LHCN-M2 (cell line): Measurements from ENCODE around the gene SDR42E2. TPM values are rescaled to one million over a fixed set of nuclear protein-coding genes. Genes with fewer than 3 reads are reported as not detected.
A peak's percentile ranks its signal among the peaks of the same experiment; 100 is the strongest.
"Not testable (repeated sequence)": the region's sequence is repeated elsewhere in the genome, so short reads cannot be mapped to it uniquely, and the experiment has no call there.

Experiments
- DNase-seq: peaks from one replicate; pipeline ENCODE4 v3.0.0-alpha.2; 2012; ENCODE audit warnings: low read depth
- total RNA-seq: library from RNA; depleted of rRNA; stranded (reverse); fragments of >200 nt; gene quantifications from 2 replicates; pipeline ENCODE4 v1.2.3, GENCODE V29; 2014

SDR42E2 gene
- total RNA-seq, 1 experiment from 2014 or later = not detected

DNA sequence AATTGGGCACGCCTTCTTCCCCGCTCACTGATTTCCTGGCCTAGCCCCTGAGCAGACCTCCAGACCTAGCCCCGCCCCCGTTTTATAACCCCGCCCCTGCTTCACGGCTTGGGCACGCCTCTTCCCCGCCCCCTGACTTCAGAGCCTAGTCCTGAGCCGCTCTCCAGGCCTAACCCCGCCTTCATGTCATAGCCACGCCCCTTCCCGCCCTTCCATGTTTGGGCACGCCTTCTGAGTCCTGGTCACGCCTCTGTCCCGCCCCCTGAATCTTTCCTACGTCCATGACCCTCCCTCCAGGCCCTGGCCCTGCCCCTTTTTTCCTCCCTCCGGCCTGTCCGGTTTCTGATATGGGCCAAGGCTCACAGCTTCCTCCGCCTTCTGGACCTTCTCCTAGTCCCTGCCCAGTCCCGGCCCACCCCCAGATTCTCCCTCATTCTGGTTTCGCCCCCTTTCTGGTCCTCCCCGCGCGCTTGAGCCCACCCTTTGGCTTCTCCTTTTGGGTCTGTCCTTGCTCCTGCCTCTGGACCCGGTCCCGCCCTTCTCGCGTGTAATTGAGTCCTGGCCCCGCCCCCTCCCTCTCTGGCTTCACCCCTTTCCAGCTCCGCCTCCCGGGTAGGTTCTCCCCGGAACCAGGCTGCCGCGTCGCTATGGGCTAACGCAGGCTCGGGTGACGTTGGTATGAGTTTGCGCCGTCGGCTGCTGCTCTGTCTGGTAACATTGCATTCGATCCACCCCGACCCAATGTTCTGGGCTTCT is 28.6 kb downstream of the SDR42E2 start:
- DNase-seq = peak; percentile 99

DNA sequence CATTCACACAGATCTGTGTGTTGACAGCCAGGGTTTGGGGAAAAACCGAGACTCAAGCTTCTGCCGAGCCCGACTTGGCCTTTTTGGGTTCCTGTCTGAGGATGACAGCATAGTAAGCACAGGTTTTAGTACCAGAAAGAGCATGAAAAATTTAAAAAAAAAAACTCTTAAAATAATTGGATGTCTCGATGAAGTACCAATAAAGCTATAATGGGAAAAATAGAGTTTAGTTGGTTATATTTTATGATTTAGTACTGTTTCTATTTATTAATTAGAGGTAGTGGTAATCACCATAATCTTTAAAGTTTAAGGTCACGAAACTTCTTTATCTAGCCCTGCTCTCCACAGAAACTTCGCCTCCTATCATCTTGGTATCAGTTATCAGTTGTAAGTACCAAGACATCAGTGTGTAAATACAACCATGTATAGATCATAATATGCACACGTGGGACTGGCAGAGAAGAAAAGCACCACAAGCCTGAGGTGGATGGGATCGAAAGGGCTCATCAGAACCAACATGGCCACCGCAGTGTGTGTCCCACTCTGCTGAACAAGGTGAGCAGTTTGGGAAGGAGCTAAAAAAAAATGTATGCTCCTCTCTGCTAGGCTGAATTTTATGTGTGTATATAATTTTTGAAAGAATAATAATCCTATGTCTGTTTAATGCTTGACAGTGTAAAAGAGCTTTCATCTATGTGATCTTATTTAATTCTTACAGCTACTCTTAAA is 29.4 kb downstream of the SDR42E2 start:
- no peak for DNase-seq

DNA sequence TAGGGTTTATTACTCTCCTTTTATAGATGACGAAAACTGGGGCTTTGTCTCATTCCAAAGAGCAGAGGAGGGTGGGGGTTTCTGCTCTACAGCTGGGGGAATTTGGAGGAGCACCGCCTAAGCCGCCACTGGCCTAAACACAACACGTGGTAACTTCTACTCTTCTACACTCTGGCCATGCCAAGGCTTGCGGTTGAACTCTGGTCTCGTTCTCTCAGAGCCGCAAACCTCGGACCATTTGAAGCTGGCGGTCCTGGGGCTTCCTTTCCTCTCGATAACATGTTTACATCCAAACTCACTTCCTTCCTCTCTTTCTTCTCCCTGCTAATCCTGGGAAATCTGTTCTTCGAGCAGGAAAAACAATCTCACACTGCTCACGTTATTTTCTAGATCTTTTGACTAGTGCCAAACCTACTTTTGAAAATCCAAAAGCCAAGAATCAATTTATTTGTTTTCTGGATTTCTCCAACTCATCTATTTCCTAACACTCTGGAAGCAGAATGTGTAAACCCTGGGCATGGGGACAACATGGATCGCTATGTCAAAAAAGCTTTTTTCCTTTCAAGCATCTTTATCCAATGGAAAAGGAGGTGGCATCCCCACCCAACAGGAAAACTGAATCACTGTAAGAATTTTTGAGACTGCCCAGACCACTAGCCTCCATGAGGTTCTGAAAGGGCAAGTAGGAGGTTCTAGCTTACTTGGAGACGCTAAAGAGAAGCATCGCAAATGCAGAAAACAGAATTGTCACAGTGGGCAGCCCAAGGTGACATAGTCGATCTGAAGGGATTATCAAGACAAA is 30.2 kb downstream of the SDR42E2 start:
- peak; percentile 85 for DNase-seq

DNA sequence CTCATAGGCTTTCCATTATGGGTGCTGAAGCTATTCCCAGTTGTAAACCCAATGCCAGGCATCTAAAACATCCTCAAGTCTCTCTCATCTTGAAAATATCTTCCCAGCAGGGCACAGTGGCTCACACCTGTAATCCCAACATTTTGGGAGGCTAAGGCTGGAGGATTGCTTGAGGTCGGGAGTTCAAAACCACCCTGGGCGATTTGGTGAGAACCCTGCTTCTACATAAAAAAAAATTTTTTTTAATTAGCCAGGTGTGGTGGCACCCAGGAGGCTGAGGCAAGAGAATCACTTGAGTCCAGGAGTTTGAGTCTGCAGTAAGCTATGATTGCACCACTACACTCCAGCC is 30.7 kb downstream of the SDR42E2 start:
- no peak for DNase-seq

DNA sequence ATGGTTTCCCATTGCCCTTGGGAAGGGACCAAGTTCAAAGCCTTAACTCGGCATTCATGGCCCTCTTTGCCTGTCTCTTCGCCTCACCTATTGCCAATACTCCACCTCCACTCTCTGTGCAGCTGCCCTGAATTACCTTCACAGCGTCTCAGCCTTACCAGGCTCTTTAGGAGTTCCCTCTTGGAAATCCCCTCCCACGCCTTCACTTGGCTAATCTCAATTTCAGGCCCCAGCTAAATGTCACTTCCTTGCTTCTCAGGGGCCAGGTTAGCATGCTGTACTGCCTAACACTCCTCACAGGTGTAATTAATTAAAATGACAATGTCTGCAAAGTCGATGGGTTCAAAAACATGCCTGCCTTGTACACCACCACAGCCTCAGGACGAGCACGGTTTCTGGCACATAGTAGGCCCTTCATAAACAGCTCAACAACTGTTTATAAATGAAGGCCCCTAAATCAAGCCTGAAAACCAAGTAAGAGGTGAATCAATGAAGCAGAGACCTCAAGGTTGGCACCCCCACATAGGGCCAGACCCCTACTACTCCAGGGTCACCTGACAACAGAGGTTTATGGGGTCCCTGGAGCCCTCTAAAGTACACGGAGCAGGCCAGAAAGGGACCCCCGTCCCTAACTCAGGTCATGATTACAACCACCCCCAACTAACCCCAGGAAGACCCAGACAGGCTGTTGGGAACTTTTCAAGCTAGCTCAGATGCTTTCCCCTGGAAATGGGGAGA is 32.6 kb downstream of the SDR42E2 start:
- no peak for DNase-seq

DNA sequence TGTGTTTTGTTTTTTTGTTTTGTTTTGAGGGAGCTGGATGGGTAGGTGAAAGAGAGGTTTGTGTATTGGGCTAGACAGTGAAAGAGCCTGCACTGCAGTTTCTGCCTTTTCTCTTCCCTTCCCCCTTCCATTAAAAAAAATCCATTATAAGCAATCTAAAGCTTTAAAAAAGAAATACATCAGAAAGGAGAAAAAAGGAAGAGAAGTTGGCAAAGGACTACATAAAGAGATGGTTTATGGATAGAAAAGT is 33.1 kb downstream of the SDR42E2 start:
- DNase-seq = no peak

DNA sequence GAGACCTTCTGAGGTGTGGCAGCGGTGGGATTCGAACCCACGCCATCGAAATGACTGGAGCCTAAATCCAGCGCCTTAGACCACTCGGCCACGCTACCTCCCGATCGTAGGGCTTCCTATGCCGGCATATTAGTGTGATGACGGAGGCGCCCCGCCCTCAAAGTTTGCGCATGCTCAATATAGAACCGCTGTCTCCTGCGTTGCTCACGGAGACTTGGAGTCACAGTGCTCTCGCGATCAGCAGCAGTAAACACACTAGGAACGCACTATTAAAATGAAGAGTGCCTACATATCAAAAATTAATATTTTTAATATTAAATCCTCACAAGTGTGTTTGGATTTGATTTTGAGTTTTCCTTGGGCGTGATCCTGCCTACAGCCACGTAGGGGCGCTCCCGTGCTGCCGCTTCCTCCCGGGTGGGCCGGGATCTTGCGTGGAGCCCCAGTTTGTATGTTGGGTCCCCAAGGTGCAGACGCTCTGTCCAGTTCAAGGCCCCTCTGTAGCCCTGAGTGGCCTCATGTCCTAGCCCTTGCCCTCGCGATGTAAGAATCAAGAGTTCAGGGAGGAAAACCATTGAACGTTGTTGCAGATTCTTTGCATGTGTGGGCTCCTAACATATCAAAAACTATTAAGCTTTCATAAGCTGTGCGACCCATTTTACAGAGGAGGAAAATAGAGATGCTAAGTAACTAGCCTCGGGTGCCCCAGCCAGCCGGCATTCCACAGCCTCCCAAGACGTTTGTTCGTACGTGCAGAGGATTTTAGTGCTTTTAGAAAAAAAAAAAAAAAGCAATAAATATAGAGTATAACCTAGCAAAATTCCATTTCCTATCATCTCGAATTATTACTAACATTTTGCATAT is 33.6 kb downstream of the SDR42E2 start:
- DNase-seq = peak; percentile 84

DNA sequence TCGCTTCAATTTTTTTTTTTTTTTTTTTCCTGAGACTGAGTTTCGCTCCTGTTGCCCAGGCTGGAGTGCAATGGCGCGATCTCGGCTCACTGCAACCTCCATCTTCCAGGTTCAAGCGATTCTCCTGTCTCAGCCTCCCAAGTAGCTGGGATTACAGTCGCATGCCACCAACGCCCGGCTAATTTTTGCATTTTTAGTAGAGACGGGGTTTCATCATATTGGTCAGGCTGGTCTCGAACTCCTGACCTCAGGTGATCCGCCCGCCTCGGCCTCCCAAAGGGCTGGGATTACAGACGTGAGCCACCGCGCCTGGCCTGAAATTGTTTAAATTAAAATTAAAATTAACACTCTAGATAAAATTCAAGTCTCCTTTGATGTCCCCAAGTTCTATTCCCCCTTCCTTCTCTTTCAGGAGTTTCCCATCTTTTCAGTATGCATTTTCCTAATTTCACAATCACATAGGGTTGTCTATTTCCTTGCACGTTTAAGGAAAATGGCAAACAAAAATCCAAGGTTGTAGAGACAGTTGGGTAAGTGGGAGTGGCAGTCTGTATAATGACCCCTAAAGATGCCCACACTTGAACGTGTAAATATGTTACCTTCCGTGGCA is 34.4 kb downstream of the SDR42E2 start:
- DNase-seq = not testable (repeated sequence)

DNA sequence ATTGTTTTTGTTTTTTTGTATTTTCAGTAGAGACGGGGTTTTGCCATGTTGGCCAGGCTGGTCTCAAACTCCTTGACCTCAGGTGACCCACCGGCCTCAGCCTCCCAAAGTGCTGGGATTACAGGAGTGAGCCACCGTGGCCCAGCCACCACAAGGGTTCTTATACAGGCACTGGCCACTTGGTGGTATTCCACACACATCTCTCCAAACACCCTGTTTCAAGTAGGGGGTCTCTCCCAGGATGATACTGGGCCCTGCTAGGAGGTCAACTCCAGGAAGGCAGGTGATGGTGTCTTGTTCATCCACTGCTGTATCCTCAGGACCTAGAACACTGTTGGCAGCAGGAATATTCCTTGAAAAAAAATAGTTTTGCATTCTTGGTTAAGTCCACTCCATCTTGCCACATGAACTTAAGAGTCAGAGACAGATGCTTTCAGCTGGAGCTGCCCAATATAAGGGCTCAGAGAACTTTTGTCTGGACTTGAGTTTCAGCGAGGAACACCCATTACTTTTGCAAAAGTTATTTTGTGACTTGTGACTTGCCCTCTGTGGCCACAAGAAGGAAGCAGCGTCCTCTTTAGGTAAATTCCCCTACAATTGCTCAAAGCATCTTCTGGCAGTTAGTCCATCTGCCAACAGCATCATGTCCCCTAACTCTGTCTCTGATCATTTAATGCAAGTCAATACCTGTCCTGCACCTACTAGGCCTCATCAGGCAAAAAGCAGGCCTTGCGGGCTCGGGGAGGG is 36.4 kb downstream of the SDR42E2 start:
- DNase-seq = peak; percentile 47

DNA sequence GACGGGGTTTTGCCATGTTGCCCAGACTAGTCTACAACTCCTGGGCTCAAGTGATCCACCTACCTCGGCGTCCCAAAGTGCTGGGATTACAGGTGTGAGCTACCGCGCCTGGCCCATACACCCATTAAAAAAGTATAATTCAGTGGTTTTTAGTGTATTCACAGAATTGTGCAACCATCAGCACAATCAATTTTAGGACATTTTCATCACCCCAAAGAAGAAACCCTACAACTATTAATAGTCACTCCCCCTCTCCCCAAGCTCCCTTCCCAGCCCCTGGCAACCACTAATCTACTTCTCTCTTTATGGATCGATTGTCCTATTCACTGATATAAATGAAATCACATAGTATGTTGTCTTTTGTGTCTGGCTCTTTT is 39.9 kb downstream of the SDR42E2 start:
- no peak for DNase-seq

DNA sequence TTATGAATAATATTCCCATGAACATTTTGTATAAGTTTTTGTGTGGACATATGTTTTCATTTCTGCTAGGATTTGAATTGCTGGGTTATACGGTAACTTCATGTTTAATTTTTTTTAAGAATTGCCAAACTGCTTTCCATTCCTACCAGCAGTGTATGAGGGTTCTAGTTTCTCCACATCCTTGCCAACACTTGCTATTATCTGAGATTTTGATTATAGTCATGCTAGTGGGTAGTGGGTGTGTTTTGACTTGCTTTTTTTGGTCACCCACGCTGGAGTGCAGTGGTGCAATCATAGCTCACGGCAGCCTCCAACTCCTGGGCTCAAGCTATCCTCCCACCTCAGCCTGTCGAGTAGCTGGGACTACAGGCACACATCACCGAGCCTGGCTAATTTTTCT is 40.8 kb downstream of the SDR42E2 start:
- DNase-seq = no peak

DNA sequence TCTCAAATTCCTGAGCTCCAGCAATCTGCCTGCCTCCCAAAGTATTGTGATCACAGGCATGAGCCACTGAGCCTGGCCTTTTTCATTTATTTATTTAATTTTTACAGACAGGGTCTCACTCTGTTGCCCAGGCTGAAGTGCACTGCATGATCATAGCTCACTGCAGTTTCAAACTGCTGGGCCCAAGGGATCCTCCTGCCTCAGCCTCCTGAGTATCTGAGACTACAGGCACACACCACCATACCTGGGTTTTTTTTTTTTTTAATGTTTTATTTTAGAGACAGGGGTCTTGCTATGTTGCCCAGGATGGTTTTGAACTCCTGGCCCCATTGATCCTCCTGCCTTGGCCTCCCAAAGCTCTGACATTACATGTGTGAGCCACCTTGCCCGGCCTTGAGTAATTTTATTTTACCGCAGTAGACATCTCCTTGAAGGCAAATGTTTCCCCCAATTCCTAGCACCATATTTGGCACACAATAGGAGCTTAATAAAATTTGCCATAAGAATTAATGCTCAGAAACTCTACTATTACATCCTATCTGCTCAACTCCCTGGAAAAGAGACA is 41.9 kb downstream of the SDR42E2 start:
- DNase-seq = no peak

DNA sequence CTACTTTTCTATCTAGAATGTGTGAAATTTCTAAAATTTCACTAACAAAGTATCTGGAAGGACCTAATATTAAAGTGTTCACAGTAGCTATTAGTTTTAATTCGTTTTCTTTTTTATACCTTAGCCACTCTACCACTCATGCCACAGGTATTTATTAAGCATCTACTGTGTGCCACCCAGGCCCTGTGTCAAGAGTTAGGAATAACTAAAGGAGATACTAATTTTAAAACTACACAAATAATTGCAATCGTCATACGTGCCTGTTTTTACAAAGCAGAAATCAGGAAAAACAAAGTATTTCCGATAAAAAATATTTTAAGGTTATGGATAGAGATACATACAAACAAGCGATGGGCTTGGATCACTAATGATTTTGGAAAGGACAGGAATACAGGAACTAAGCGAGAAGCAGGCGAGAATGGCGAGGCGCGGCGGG is 43.3 kb downstream of the SDR42E2 start:
- DNase-seq = no peak

DNA sequence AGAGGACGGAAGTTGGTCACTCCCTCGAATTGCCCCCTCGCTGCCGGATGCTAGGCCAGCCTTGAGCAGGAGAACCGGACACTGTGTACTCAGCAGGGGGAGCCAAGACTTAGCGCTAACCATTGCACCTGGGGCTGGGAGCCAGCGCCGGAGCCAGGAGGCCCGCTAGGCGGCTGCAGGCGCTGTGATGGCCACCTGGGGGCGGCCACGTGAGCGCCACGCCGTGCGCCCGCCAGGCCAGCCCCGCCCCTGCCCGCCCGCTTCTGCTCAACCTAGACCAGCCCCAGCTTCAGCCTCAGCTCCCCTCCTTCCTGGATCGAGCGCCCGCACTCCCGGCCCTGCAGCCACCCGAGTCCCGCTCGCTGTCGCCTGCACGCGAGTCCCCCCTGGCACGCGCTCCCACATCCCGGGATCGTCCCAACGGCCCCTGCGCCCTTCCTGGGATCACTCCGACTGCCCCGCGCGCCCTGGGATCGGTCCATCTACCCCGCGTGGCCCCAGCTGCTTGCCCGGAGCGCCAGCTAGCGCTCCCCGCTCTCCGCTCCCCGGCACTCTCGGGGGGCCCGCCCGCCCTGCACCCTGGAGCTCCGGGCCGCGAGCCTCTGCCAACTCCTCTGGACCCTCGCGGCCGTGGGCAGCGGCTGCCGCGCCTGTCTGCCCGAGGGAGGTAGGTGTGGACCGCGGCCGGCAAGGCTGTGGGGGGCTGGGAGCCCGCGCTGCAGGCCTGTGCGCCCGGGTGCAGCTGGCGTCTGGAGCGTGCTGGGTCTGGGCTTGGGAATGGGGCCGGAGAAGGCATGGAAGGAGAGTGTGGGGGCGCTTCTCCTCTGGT is 43.9 kb downstream of the SDR42E2 start, which contains the start of gene EEF2K:
EEF2K (plus strand) TSS at position 266 of the 829 bp plus-strand sequence. CDS start 19,452 bp downstream, outside the sequence.
- DNase-seq = peak; percentile 95

DNA sequence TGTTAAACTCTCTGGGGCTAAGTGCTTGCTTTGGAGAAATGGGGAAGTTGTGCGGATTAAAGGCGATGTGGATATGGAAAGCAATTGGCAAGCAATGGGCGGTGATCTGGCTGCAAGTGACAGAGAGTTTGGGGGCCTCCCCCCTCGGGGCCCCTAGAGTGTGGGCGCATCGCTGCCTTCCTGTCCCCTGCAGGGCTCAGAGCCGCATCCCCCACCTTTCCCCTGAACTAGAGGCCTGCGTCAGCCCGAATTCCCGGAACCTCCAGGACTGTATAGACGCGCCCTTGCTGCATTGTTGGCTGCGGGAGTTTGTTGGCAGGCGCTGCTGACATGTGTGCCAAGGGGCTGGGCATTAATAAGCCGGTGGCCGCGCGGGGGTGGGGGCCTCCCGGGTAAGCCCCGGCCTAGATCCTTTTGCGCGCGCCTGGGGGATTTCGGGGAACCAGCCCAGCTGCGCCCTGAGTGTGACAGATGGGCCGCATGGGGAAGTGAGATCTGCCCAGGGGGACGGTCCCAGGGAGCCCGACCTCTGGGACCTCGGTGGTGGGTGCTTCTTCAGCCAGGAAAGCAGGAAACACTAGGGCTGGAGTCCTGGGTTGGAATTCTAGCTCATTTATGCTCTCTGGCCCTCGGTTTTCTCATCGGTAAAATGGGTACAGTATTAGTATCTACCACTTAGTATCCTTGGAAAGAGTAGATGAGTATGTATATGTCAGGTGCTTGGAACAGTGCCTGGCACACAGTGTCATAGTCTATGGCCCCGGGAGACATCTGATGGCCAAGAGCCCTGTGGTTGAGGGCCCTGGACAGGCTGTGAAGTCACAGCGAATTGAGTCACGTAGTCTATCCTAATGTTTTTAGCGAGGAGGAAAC is 44.8 kb downstream of the SDR42E2 start:
- DNase-seq = peak; percentile 51

DNA sequence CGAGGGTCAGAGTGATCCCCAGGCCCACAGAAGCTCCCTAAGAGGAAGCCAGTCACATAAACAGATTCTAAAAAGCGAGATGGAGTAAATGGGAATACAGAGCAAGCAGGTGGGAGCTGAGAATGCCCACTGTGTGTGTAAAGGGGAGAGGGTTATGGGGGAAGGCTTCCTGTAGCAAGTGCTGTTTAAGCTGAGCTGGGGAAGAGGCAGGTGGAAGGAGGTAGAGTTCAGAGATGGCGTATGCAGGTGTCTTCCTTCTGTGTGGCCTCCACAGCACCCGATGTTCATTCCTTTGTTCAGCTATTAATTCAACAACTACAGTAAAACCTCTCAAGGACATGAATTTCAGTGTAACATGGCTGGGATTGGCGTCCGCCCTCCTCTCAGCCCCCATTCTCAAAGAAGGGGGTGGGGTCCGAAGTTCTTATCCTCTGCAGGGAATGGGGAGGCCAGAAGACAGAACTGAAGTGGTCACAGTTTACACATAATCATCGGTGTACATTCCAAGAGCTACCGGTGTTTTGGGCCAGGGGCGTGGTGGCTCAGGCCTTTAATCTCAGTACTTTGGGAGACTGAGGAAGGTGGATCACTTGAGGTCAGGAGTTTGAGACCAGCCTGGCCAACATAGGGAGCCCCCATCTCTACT is 45.5 kb downstream of the SDR42E2 start:
- DNase-seq = no peak

DNA sequence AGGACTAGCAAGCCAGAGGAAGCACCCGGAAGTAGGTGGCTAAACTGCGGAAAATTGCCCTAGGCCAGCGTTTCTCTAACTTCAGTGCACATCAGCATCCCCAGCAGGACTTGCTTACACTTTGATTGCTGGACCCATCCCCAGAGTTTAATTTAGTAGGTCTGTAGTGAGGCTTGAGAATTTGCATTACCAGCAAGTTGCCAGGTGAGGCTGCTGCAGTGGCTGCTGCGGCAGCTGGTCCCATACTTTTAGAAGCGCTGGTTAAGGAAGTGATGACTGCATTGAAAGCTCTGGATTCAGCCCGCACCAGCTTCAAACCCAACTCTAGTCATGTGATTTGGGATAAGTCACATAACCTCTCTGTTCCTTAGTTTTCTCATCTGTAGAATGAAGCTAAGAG is 48.0 kb downstream of the SDR42E2 start:
- DNase-seq = no peak
